Endothelial cell of hepatic sinusoid (primary cell): ENCODE measurements around the gene IL6R.

Source experiments
- in situ Hi-C: cut with HindIII; loops from 2 replicates; pipeline ENCODE4 v1.10.0; 2017; ENCODE audit warnings: low sequenced_read_pairs

IL6R gene

DNA sequence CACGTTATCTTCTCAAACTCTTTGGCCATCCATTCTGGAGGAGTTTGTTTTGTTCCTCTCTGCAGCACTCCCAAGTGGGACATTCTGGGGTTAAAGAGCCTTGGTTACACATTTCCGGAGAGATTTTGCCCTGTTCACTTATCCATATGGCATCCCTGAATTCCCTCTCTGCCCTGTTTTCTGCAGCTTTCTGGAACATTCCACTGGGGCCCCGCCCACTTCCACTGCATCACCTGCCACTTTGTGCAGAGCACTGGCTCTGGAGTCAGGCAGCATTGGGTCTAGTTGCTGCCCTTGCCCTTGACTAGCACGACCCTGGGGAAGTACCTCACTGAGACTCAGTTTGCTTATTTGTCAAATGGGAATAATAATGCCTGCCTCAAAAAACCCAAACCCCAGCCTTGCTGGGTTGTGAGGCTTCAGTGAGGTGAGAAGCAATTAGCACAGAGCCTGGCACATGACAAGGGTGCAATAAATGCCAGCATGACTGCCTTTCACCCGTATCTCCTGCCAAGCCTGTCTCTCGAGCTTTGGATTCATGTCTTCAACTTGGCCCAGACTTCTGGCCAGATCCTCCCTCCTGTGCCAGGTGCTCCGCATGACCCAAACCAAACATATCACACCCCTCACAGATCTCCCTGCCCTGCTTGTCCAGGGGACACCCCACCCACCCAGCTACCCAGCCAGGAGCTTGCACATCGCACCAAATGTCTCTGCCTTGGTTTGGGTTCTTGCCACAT is 38.3 kb downstream of the IL6R start:
- in situ Hi-C loops: loop anchor here (5.0 kb wide), 1 partner anchor 89 kb away; no protein-coding TSS in a partner anchor

DNA sequence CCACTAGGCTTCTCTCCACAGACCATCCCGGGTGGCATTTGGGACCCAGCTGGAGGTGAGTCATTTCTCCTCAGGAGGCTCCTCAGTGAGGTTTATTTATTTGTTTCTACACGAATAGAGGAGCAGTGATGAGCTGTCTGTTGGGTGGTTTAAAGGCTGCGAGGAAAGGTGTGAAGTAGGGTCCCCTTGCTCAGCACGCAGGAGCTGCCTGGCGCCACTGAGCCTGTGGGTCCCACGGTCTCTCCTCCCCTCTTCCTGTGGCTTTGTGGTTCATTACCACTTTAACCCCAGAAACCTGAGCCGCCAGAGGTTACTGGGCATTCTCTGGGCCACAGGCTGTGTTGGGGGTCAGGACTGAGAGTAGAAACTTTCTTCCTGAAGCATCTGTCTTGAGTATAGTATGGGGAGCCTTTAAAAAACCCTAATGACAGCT is 39.9 kb downstream of the IL6R start:
- in situ Hi-C loops: no loop called here

DNA sequence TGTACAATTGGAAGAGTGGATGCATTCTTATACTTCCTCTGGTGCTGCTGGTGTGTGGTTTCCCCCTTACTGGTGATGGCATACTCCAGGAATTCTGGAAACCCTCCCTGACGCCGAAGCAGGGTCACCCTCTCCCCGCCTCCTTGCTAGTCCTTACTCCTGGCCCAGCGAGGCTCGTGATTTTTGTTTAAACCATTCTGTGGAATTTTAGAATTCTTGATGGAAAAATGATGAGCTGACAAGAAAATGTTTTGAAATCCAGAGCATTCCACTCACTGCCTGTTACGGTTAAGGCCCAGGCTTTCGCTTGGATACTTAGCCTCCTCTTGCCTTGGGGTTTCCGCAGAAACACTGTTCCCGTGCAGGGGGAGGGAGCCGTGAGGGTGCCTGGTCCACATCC is 41.1 kb downstream of the IL6R start:
- in situ Hi-C loops: no loop called here

DNA sequence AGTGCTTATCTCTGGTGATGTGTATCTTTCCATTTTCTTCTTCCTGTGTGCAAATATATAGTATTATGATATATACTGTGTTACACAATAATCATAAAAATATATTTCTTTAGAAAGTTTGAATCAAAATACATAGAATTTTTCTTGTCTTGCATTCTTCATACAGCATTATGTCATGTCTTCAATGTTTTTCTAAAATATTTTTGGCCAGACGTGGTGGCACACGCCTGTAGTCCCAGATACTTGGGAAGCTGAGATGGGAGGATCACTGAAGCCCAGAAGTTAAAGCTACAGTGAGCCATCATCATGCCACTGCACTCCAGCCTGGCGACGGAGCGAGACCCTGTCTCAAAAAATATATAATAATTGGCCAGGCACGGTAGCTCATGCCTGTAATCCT is 41.6 kb downstream of the IL6R start:
- in situ Hi-C loops: no loop called here

DNA sequence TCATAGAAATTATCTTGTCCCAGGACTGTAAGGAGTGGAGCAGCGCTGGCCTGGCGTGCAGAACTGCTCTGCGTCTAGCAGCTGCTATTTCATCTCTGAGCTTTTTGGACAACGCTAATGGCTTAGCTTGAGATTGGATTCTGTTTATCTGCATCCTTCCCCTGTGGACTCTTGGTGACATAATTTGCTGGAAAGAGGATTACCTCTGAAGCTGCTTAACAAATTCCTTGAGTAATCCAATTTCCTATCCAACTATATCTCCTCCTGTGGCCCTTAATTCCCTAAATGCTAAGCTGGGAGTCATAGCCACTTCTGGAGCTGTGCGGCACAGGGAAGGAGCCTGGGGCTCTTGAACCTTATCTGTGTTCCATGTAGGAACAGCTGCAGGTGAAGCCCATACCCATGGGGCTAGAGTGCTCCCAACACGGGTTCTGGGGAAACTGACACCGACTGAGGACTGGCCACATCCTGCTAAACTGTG is 43.2 kb downstream of the IL6R start:
- in situ Hi-C loops: no loop called here

DNA sequence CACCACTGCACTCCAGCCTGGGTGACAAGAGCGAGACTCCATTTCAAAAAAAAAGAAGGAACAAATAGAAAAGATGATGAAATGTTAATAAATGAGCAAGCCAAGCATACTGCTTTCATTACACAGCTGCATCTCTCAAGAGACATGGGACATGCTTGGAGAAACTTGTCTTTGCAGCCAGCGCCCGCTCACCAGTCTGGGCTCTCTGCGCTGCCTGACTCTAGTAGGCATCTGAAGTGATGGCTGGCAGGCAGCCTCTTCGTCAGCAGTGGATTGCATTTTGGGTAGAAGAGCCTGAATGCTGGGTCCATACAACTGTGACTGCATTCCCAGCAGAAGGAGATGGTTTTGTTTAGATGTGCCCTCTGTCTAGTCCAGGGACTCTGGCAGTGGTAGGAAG is 48.0 kb downstream of the IL6R start:
- in situ Hi-C loops: loop anchor here (5.0 kb wide), 1 partner anchor 71 kb away; no protein-coding TSS in a partner anchor

DNA sequence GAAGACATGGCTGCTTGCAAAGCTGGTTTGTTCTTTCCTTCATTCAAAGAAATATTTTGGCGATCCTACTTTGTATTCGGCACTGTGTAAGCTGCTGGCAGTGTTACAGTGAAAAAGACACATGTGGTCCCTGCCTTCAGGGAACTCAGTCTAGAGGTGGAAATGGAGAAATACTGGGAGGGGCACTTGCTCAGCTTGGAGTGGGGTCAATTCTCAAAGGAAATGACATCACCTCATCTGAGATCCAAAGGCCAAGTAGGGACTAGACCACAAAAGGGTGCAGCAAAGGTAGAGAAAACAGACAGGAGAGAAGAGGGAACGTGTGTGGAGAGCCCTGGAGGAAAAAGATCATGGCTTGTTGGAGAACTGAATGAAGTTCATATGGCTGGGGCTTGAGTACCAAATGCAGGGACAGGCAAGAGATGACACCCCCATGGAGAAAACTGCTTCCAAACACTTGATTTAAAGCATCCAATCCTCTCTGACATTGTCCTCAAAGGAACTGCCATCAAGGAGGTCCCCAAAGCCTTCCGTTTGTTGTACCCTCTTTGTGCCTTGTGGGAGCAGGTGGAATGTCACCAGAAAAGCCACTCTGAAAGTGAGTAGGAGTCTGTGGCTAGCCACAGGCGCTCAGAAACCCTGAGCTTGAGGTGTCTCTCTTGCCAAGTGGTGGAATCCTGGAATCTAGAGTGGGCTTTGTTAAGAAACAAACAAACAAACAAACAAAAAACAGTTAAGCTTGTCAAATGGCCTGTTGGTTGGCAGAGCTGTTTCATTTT is 48.6 kb downstream of the IL6R start:
- in situ Hi-C loops: loop anchor here (5.0 kb wide), 1 partner anchor 71 kb away; no protein-coding TSS in a partner anchor

DNA sequence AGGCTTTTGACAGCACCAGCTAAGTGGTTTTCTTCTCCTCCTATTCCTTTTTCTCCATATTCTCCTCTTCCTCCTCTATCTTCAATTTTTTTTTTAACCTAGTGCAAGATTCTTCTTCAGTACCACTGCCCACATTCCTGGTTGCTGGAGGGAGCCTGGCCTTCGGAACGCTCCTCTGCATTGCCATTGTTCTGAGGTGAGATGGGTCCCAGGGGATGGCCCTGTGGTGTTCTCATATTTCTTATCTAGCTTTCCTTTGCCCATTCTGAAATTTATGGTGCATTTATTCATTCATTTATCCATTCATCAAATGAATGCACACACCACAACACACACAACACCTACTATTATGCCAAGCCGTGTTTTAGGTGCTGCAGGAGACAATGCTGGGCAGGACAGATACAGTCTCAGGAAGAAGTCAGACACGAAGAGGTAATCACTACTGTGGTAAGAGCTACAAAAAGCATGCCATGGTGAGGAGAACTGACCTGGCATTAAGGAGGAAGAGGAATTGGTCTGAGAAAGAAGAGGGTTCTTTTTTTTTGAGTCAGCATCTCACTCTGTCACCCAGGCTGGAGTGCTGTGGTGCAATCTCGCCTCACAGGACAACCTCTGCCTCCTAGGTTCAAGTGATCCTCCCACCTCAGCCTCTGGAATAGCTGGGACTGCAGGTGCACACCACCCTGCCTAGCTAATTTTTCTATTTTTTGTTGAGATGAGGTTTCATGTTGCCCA is 49.4 kb downstream of the IL6R start:
- in situ Hi-C loops: loop anchor here (5.0 kb wide), 1 partner anchor 72 kb away; no protein-coding TSS in a partner anchor

DNA sequence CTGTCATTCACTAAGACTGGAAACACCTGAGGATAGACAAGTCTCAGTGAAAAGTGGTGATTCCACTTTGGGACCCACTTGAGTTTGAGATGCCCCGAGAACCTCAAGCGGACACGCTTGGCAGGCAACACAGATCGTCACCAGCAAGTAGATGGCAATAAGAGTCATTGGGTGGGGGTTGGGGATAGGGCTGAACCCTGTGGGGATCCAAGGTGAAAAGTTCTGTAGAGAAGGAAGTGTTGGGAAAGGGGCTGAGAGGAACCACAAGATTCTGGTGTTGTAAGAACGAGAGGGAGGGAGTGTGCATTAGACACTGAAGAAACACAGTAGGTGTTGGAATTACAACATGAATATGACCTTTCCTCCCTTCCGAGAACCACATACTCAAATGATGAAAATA is 51.5 kb downstream of the IL6R start:
- in situ Hi-C loops: no loop called here

DNA sequence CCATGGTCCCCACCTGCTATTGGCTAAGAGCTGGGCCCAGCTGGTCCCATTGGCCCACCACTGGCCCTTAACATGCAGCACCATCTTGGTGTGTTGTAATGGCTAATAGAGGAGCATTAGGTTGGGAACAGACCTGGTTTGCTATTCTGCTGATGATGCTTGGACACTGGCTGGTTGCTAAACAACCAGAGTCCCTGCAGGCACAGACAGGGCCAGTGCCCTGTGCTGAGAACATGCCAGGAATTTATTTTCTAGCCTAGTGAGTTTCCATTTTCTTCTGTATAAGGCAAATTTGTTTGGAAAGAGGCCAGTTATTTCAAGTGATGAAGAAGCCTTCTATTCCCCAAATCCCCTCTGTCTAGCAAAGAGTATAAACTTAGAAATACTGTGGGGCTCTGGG is 53.9 kb downstream of the IL6R start:
- in situ Hi-C loops: no loop called here

DNA sequence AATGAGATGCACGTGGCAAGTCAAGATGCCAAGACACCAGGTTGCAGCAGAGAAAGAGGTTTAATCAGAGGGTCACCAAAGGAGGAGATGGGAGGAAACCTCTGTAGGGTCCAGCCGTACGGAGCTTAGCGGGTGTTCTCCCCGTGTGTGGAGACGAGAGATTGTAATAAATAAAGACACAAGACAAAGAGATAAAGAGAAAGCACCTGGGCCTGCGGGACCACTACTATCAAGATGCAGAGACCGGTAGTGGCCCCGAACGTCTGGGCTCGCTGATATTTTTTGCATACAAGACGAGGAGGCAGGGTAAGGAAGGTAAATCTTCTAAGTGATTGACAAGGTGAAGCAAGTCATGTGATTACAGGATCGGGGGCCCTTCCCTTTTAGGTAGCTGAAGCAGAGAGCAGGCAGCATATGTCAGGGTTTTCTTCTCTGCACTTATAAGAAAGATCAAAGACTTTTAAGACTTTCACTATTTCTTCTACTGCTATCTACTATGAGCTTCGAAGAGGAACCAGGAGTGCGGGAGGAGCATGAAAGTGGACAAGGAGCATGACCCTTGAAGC is 55.6 kb downstream of the IL6R start:
- in situ Hi-C loops: no loop called here

DNA sequence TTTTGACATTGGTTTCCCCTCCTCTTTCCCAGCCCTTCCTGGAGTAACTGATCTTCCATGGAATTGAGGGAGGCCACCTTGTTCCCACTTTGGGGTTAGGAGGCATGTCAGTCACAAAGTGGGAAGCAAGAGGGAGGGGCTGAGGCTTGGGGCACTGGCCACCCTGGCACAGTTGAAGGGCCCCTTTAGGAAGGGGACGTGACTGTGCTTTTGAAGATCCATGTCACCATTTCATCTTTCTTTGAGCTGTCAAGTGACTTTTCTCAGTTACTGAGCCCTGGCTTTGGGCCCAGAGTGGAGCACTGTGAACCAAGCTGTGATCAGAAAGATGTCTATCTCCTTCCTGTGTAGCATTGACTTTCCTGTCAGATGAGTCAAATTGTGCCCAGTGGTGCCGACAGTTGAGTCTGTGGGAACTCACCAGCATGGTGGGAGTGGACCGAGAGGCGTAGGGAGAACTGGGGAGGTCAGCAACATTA is 58.4 kb downstream of the IL6R start:
- in situ Hi-C loops: no loop called here

DNA sequence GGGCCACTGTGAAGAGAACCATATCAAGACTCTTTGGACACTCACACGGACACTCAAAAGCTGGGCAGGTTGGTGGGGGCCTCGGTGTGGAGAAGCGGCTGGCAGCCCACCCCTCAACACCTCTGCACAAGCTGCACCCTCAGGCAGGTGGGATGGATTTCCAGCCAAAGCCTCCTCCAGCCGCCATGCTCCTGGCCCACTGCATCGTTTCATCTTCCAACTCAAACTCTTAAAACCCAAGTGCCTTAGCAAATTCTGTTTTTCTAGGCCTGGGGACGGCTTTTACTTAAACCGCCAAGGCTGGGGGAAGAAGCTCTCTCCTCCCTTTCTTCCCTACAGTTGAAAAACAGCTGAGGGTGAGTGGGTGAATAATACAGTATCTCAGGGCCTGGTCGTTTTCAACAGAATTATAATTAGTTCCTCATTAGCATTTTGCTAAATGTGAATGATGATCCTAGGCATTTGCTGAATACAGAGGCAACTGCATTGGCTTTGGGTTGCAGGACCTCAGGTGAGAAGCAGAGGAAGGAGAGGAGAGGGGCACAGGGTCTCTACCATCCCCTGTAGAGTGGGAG is 60.6 kb downstream of the IL6R start:
- in situ Hi-C loops: no loop called here

DNA sequence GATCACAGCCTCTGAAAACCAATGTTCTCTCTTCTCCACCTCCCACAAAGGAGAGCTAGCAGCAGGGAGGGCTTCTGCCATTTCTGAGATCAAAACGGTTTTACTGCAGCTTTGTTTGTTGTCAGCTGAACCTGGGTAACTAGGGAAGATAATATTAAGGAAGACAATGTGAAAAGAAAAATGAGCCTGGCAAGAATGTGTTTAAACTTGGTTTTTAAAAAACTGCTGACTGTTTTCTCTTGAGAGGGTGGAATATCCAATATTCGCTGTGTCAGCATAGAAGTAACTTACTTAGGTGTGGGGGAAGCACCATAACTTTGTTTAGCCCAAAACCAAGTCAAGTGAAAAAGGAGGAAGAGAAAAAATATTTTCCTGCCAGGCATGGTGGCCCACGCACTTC is 61.1 kb downstream of the IL6R start:
- in situ Hi-C loops: no loop called here

DNA sequence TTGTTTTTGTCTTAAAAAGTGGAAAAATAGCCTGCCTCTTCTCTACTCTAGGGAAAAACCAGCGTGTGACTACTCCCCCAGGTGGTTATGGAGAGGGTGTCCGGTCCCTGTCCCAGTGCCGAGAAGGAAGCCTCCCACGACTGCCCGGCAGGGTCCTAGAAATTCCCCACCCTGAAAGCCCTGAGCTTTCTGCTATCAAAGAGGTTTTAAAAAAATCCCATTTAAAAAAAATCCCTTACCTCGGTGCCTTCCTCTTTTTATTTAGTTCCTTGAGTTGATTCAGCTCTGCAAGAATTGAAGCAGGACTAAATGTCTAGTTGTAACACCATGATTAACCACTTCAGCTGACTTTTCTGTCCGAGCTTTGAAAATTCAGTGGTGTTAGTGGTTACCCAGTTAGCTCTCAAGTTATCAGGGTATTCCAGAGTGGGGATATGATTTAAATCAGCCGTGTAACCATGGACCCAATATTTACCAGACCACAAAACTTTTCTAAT is 61.8 kb downstream of the IL6R start:
- in situ Hi-C loops: no loop called here

DNA sequence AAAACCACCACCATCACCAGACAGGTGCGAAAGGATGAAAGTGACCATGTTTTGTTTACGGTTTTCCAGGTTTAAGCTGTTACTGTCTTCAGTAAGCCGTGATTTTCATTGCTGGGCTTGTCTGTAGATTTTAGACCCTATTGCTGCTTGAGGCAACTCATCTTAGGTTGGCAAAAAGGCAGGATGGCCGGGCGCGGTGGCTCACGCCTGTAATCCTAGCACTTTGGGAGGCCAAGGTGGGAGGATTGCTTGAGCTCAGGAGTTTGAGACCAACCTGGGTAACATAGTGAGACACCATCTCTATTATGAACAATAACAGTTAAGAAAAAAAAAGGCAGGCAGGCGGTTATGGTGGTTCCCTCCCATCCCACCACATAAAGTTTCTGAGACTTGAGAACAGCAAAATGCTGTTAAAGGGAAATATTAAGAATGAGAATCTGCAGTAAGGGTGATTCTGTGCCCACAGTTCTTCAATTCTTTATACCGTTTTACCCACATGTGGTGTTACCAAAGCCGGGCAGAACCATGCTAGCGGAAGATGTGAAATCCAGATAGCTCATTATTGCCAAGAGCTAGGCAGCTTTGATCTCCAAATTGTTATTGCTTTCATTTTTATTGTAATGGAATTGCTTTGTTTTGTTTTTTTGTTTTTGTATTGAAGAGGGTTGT is 62.4 kb downstream of the IL6R start:
- in situ Hi-C loops: no loop called here

DNA sequence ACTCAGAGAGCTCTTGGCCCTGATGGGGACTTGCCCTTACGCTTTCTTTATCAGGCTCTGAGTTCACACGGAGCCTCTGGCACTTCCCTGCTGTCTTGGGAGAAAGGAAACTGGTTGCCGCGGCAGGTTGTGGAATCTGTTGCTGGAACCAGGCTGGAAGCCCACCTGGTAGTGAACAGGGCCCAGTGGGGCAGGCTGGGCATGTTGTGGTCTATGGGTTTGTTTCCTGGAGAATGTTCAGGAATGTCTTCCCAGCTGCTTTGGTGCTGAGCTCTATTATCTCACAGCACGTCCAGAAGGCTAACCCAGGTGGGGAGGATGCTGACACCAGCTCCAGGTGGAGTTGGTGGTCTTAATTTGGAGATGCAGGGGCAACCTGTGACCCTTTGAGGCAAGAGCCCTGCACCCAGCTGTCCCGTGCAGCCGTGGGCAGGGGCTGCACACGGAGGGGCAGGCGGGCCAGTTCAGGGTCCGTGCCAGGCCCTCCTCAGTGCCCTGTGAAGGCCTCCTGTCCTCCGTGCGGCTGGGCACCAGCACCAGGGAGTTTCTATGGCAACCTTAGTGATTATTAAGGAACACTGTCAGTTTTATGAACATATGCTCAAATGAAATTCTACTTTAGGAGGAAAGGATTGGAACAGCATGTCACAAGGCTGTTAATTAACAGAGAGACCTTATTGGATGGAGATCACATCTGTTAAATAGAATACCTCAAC is 63.5 kb downstream of the IL6R start:
- in situ Hi-C loops: no loop called here

DNA sequence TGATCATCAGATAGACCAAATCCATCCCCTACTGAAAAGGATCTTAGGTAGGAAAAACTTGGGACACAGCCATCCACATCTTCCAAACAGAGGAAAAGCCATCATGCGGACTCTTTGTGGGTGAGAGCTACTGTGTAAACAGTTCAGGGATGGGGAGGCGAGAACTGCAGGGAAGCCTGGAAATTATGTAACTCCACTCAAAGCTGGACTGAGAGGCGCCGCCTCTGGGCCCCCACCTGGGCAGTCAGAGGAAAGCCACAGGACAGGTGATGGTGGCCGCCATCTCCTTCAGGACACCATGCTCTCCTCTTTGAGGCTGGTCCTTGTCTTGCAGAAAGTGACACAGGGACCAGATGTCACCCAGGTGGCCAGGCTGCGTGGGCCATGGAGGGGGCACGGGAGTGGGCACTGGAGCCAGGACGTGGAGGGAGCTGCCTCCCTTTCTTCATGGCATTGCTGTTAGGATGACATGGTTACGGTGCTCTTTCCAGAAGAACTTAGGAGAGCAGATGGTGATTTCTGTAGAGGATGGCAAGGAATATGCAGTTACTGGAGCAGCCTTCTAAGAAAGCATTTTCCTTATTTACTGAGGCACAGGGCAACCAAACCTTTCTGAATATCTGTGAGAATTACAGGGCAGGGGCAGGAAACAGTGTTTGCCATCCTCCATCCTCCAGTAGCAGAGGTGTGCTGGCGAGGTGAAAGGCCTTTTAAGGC is 64.9 kb downstream of the IL6R start:
- in situ Hi-C loops: no loop called here
